ENCODE data around the gene IL2RG.

IL2RG gene

GRCh38 chrX:71111141-71111843 is at the start of gene IL2RG:
TSS of gene IL2RG (minus strand) at chrX:71111577. CDS start at chrX:71111539, 38 bp downstream.
- peak; percentile 34 to 72 for DNase-seq (ENCODE audit: low read depth in 1 of 2, low spot score in 1 of 2)

- no peak for DNase-seq (ENCODE audit: low read depth in 1 of 2, low spot score in 1 of 2)
Measured at GRCh38 chrX:71160475-71160874, 49.1 kb upstream of the IL2RG start.

- DNase-seq (ENCODE audit: low read depth in 1 of 2, low spot score in 1 of 2) = no peak
Measured at GRCh38 chrX:71159335-71159734, 48.0 kb upstream of the IL2RG start.

DNA sequence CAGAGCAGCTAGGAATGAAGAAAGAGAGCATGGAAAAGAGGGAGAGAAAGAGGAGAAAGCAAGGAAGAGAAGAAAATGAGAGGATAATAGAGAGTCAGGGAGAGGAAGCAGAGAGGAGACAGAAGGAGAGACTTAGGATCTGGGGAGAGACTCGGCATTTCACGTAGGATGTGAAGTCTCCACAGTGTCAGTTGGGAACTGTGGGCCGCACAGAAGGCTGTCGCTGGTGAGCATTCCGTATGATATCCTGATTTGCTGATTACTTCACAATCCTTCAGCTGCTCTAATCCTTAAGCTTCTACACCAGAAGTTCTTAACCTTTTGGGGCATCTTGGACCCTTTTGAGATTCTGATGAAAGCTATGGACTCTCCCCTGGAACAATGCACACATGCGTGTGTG is 47.2 kb upstream of the IL2RG start:
- DNase-seq (ENCODE audit: low read depth in 1 of 2, low spot score in 1 of 2) = no peak

DNA sequence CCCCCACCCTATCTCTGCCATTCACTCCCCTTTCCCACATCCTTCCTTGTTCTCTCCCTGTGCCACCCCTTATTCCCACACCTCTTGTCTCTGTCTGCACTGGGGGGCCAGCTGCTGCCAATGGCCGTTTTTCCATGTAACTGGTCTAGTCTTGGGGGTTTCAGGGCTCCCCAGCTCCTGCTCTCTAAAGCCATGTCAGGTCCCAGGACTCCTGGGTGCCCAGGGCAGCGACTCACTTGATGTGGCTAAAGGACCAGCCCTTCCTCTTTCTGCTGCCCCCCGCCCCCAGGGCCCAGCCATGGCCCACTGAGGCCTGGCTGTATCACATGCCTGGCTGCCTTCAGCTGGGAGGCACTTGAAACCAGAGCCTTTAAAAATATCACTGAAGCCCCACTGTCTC is 43.3 kb upstream of the IL2RG start:
- DNase-seq (ENCODE audit: low read depth in 1 of 2, low spot score in 1 of 2) = no peak

DNA sequence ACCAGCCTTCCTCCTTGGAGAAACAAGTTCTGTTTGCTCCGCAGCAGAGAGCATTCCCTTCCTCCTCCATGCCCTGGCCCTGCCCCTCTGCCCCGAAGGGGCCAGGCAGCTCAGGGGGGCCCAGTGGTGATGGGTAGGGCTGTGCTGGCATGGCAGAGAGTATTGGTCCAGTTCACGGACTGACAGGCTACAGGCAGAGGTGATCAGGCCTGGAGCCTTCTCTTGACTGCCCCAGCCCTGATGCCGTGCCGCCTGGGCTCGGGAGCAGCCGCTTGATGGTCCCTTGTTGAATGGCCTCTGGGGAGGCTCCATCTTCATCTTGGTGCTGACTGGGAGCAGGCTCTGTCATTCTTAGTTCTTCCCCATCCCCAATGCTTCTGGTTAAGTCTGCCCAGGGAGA is 42.8 kb upstream of the IL2RG start:
- no peak for DNase-seq (ENCODE audit: low read depth in 1 of 2, low spot score in 1 of 2)

DNA sequence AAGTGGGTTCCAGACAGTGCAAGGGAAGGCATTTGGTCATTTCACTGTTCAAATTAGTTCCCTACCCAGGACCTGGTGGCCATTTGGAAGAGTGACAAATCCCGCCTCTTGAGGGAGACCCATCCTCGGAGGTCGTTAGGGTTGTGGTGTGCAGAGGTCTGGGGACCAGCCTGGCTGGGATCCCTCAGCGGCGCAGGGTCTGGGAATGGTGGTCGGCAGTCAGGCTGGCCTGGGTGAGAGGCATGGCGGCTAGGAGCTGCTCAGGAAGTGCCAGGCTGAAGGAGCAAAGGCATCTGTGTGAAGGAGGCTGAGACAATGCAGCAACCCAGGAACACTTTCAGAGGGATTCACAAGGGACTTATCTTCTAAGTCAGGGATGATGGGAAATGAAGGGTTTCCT is 40.0 kb upstream of the IL2RG start:
- DNase-seq (ENCODE audit: low read depth in 1 of 2, low spot score in 1 of 2) = no peak

DNA sequence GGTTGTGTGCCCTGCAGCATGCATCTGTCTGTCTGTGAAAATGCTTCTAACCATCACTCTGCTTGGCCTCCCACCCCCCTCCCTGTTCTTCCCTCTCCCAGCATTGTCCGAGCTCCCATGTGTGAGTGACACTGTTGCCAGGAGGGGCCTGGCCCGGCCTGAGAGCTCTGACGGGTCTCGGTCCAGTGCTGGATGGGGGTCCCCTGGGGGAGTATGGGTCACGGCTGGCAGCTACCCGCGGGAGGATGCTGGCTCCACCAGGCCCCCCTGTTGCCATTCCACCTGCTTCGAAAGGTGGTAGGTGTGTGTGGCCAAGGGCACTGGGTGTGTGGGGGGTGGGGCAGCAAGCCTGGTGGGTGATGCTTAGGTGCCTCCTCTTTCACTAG is 36.9 kb upstream of the IL2RG start:
- DNase-seq (ENCODE audit: low read depth in 1 of 2, low spot score in 1 of 2) = no peak

DNA sequence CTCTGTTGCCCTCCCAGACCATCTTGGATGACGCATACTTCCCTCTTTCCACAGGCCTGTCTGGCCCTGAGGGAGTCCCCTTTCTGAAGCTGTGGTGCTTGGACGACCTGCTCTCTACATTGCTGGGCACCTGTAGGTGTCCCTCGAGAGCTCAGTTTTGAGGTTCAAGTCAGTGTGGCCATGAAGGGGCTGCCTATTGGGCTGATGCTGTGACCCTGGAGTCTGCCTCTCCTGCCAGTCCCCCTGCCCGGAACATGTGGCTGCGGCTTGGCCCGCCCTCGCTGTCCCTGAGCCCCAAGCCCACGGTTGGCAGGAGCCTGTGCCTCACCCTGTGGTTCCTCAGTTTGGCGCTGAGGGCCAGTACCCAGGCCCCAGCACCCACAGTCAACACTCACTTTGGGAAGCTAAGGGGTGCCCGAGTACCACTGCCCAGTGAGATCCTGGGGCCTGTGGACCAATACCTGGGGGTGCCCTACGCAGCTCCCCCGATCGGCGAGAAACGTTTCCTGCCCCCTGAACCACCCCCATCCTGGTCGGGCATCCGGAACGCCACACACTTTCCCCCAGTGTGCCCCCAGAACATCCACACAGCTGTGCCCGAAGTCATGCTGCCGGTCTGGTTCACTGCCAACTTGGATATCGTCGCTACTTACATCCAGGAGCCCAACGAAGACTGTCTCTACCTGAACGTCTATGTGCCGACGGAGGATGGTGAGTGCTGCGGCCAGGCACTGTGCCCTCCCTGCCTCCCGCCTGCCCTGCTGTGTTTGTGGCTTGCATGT is 36.3 kb upstream of the IL2RG start:
- no peak for DNase-seq (ENCODE audit: low read depth in 1 of 2, low spot score in 1 of 2)

GRCh38 chrX:71144651-71145050 is 33.3 kb upstream of the IL2RG start, which contains the start of gene NLGN3:
TSS of gene NLGN3 (plus strand) at chrX:71144841. CDS start at chrX:71147750, 2,909 bp downstream.
- no peak for DNase-seq (ENCODE audit: low read depth in 1 of 2, low spot score in 1 of 2)

DNA sequence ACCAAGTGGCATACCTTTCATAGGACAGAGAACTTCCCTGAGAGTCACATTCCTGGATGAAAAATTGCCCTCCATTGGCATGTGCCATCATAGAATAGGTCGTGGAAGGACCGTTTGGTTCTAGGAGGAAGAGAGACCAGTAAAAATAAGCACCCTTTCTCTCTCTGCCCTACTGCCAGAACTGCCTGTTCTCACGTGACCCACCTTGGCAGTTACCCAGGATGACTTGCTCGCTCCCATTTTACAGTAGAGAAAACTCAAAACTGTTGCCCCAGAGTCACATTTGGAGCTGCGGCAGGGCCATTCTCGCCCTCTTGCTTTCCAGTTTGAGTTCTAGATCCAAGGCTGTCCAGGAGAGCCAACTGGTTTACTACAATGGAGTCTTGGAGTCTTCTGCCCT is 32.1 kb upstream of the IL2RG start:
- DNase-seq (ENCODE audit: low read depth in 1 of 2, low spot score in 1 of 2) = no peak

- DNase-seq (ENCODE audit: low read depth in 1 of 2, low spot score in 1 of 2) = no peak
Measured at GRCh38 chrX:71140440-71140839, 29.1 kb upstream of the IL2RG start.

- DNase-seq (ENCODE audit: low read depth in 1 of 2, low spot score in 1 of 2) = no peak
Measured at GRCh38 chrX:71131510-71131909, 20.1 kb upstream of the IL2RG start.

DNA sequence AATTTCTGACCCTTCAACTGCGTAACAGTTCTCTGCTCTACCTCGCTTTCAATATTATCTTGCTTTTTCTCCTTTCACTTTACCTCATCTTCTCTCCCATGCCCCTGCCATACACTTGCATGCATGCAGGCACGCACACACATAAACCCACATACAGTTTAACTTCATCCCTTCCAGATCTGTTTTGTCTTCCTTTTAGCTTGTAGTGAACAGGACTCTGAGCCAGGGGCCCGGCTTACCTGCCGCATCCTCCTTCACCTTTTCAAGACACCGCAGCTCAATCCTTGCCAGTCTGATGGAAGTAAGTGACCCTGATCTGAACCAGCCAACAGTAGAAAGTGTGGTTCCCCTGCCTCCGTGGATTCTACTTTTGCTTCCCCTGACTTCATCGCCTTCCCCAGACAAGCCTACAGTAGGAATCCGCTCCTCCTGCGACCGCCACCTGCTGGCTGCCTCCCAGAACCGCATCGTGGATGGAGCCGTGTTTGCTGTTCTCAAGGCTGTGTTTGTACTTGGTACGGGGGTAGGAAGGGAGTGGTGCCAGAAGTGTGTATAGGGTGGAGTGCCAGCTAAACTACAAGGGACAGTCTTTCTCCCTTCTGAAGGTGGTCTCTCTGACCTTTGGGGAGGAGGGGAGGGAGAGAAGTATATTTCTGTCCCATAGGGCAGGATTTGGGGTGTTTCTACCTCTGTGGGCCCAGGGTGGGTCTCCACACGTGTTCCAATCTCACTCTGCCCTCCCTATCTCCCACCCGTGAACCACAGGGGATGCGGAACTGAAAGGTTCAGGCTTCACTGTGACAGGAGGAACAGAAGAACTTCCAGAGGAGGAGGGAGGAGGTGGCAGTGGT is 17.8 kb upstream of the IL2RG start:
- DNase-seq (ENCODE audit: low read depth in 1 of 2, low spot score in 1 of 2) = peak; percentile 53 to 64

DNA sequence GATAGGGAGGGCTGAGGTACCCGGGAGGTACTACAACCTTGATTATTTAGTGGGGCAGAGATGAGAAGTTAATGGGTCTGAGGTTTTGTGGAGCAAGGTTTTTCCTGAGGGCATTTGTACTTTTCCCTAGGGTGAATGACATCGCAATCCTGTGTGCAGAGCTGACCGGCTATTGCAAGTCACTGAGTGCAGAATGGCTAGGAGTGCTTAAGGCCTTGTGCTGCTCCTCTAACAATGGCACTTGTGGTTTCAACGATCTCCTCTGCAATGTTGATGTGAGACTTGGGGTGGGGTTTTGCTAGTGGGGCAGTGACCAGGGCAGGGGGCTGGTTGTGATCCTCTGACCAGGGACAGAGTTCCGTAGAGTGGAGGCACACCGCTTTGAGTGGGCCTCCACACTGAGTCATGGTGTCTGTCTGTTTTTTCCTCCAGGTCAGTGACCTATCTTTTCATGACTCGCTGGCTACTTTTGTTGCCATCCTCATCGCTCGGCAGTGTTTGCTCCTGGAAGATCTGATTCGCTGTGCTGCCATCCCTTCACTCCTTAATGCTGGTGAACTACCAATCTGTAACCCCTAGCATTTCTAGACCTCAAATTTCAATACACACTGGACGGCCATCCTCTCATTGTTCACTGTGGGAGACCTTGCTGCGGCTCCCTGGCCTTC is 16.9 kb upstream of the IL2RG start:
- no peak for DNase-seq (ENCODE audit: low read depth in 1 of 2, low spot score in 1 of 2)

DNA sequence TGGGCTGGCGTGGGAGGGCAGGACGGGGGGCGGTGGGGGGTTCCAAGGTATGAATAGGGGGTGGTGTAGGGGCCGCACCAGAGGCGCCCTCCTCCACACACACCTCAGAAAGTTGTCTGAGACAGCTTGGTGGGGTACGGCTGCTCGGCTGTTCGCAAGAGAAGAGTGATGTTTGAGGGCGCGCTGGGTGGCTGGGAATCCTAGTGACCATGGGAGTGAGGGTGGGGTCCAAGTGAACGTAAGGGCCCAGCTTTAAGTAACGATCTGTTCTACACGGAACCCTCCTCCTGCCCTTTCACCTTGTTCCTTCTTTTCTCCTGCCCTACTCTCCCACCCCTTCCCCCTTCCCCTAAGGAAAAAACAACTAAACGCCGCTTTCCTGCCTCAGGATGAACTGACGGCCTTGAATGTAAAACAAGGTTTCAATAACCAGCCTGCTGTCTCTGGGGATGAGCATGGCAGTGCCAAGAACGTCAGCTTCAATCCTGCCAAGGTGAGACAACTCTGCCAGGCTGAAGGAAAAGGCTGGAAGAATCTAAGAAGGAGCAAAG is 7.7 kb upstream of the IL2RG start:
- no peak for DNase-seq (ENCODE audit: low read depth in 1 of 2, low spot score in 1 of 2)

DNA sequence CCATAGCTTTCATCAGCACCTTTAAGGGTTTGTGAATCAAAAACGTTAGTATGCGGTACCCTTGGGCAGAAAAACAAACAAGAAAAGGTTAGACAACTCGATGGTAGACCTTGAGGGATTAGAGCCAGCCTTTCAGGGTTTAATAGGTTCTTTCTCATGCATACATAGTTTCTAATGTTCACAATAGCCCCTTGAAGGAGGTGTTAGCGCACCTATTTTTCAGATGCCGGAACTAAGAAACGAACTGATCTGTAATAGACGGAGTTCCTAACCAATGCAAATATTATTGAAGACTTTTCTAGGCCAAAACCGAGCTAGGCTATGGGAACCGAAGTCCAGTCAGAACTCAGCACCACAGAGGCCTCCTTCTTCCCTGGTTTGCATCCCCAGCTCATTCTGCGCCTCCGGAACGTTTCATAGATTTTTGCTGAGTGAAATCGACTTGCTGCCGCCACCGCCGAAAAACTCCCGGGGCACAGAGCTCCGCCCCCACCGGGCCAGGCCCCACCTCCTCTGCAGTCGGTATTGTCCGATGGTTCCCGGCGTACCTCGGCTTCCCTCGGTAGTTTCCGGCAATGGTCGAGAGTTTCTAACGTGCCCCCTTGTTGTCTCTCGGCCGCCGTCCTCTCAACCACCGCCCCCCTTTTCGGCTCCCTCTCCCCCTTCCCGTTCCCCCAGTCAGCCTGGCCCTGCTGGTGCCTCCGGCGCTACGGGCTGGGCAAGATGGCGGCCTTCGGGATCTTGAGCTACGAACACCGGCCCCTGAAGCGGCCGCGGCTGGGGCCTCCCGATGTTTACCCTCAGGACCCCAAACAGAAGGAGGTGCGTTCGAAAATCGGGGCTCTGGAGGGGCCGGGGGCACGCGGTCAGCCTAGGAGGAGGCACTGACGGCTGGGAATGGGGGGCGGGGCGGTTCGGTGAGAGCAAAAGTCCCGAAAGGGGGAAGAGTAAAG is 6.9 kb upstream of the IL2RG start, which contains the start of gene MED12:
MED12 (plus strand) TSS at position 565 of the 953 bp plus-strand sequence; CDS start at position 724, 159 bp downstream.
- peak; percentile 44 to 69 for DNase-seq (ENCODE audit: low read depth in 1 of 2, low spot score in 1 of 2)

GRCh38 chrX:71117358-71117757 is 6.0 kb upstream of the IL2RG start:
- no peak for DNase-seq (ENCODE audit: low read depth in 1 of 2, low spot score in 1 of 2)

DNA sequence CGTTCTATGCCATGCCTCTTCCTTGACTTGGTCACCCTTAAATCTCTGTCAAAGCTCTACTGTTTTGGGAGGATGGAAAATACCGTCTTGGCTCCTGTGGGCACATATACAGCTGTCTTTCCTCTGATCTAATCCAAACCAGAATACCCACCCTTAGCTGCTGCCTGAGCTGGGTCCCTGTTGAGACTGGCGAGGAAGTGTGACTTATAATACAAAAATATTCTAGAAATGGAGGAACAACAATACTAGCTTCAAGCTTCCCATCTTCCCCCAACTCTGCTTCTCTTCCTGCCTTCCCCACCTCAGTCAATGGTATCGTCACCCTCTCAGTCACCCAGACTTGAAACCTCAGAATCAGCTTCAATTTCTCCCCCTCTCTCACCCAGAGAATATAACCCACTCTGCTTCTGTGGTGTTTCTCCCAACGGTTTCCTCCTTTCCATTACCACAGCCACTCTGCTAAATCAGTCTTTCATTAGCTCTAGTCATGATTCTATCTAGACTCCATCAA is 599 bp upstream of the IL2RG start:
- no peak for DNase-seq (ENCODE audit: low read depth in 1 of 2, low spot score in 1 of 2)
